ENCODE measurements around the gene PYDC1.
"Not testable (repeated sequence)": the region's sequence is repeated elsewhere in the genome, so short reads cannot be mapped to it uniquely, and the experiment has no call there.

Gene PYDC1

GRCh38 chr16:31195861-31196260 lies 21.1 kb downstream of the PYDC1 start:
- DNase-seq = not testable (repeated sequence)

GRCh38 chr16:31194898-31195297 lies 22.0 kb downstream of the PYDC1 start:
- DNase-seq = no peak

GRCh38 chr16:31193874-31194273 lies 23.1 kb downstream of the PYDC1 start:
- no peak for DNase-seq

GRCh38 chr16:31192856-31193642 lies 23.9 kb downstream of the PYDC1 start:
- no peak for DNase-seq

GRCh38 chr16:31191697-31192428 lies 25.1 kb downstream of the PYDC1 start:
- no peak for DNase-seq

GRCh38 chr16:31190818-31191444 lies 26.0 kb downstream of the PYDC1 start:
- DNase-seq = no peak

- DNase-seq = no peak
Measured at GRCh38 chr16:31190061-31190460, 26.9 kb downstream of the PYDC1 start.

- no peak for DNase-seq
Measured at GRCh38 chr16:31189412-31189778, 27.5 kb downstream of the PYDC1 start.

GRCh38 chr16:31188450-31189411 lies 28.2 kb downstream of the PYDC1 start:
- no peak for DNase-seq

GRCh38 chr16:31187808-31188189 lies 29.1 kb downstream of the PYDC1 start:
- DNase-seq = no peak

GRCh38 chr16:31186930-31187807 lies 29.8 kb downstream of the PYDC1 start:
- no peak for DNase-seq

- no peak for DNase-seq
Measured at GRCh38 chr16:31186176-31186575, 30.8 kb downstream of the PYDC1 start.

GRCh38 chr16:31185339-31185738 lies 31.6 kb downstream of the PYDC1 start:
- DNase-seq = no peak

GRCh38 chr16:31184888-31185287 lies 32.0 kb downstream of the PYDC1 start:
- no peak for DNase-seq

- no peak for DNase-seq
Measured at GRCh38 chr16:31183432-31184428, 33.2 kb downstream of the PYDC1 start.

GRCh38 chr16:31182391-31182790 lies 34.5 kb downstream of the PYDC1 start:
- DNase-seq = no peak

GRCh38 chr16:31181102-31181830 lies 35.7 kb downstream of the PYDC1 start:
- peak in 1 of 5 donors; percentile 44 for DNase-seq

- peak; percentile 83 to 94 (median 88) for DNase-seq
Measured at GRCh38 chr16:31179747-31180459, 37.0 kb downstream of the PYDC1 start, which contains the start of gene FUS. FUS (plus strand) TSS chr16:31180139; CDS start chr16:31180215, 76 bp downstream.

All from T-helper 1 cell (primary cell).